GM21717 (cell line): ENCODE results near the gene SLC22A5.

Experiments used
- ATAC-seq: cut with Tn5 transposase; IDR thresholded peaks from one replicate; pipeline ENCODE4 v1.9.1; 2021; ENCODE audit warnings: mild to moderate bottlenecking, moderate library complexity; ENCODE audit not compliant: unreplicated experiment

SLC22A5 gene

GRCh38 chr5:132369474-132370180 is at the start of gene SLC22A5:
TSS of gene SLC22A5 (plus strand) at chr5:132369710. CDS start at chr5:132369973, 263 bp downstream.
- ATAC-seq = peak; percentile 91

GRCh38 chr5:132319975-132320374 is 49.5 kb upstream of the SLC22A5 start:
- no peak for ATAC-seq

GRCh38 chr5:132321109-132321721 is 48.3 kb upstream of the SLC22A5 start:
- ATAC-seq = no peak

GRCh38 chr5:132322266-132322665 is 47.2 kb upstream of the SLC22A5 start:
- no peak for ATAC-seq

GRCh38 chr5:132323202-132323601 is 46.3 kb upstream of the SLC22A5 start:
- ATAC-seq = no peak

- no peak for ATAC-seq
Measured at GRCh38 chr5:132325691-132326090, 43.8 kb upstream of the SLC22A5 start.

GRCh38 chr5:132327252-132327955 is 42.1 kb upstream of the SLC22A5 start:
- ATAC-seq = no peak

- no peak for ATAC-seq
Measured at GRCh38 chr5:132334812-132335211, 34.7 kb upstream of the SLC22A5 start.

- no peak for ATAC-seq
Measured at GRCh38 chr5:132335402-132335801, 34.1 kb upstream of the SLC22A5 start.

- ATAC-seq = no peak
Measured at GRCh38 chr5:132339502-132339901, 30.0 kb upstream of the SLC22A5 start.

- no peak for ATAC-seq
Measured at GRCh38 chr5:132342291-132343180, 27.0 kb upstream of the SLC22A5 start.

- ATAC-seq = no peak
Measured at GRCh38 chr5:132344775-132345514, 24.6 kb upstream of the SLC22A5 start.

- no peak for ATAC-seq
Measured at GRCh38 chr5:132353486-132353995, 16.0 kb upstream of the SLC22A5 start.

GRCh38 chr5:132354381-132355139 is 14.9 kb upstream of the SLC22A5 start:
- ATAC-seq = no peak

GRCh38 chr5:132355140-132355765 is 14.3 kb upstream of the SLC22A5 start:
- ATAC-seq = no peak

GRCh38 chr5:132358775-132359174 is 10.7 kb upstream of the SLC22A5 start:
- ATAC-seq = no peak

- ATAC-seq = no peak
Measured at GRCh38 chr5:132362086-132362485, 7.4 kb upstream of the SLC22A5 start.

- ATAC-seq = no peak
Measured at GRCh38 chr5:132363431-132364112, 5.9 kb upstream of the SLC22A5 start.
